NCI-H2171 (cell line): ENCODE results near the gene CNTNAP1.

Experiments
- DNase-seq: peaks from one replicate; lab custom pipeline; 2025; lab: John Stamatoyannopoulos, UW

Gene CNTNAP1

GRCh38 chr17:42670789-42671657 is 11.3 kb upstream of the CNTNAP1 start:
- DNase-seq = no peak

- DNase-seq = peak; percentile 76
These were observed 10.3 kb upstream of the CNTNAP1 start for GRCh38 chr17:42672038-42672437.

GRCh38 chr17:42673266-42673884 is 9.0 kb upstream of the CNTNAP1 start:
- DNase-seq = no peak

GRCh38 chr17:42673885-42674754 is 8.2 kb upstream of the CNTNAP1 start:
- no peak for DNase-seq

GRCh38 chr17:42674755-42675347 is 7.5 kb upstream of the CNTNAP1 start:
- peak; percentile 27 for DNase-seq

GRCh38 chr17:42675348-42675964 is 6.9 kb upstream of the CNTNAP1 start:
- no peak for DNase-seq

DNA sequence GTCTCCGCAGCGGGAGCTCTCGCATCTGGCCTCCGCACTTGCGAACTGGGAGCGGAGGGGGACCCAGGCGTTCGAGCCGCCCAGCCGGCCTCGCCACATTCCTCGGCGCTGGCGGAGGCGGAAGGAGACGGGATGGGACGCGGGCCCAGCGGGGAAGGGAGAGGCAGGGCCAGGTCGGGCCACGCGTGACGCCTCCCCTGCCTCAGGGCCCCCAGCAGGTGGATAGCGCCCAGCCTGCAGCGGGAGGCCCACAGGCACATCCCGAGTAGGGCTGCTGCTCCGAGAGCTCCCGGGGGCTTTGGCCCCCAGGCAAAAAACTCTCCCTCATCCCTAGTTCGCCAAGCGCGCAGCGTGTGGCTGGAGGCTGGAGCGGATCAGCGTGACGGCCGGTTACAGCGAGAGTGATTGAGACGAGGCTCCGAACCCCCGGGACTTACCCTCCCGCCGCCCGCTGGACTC is 6.3 kb upstream of the CNTNAP1 start:
- no peak for DNase-seq

DNA sequence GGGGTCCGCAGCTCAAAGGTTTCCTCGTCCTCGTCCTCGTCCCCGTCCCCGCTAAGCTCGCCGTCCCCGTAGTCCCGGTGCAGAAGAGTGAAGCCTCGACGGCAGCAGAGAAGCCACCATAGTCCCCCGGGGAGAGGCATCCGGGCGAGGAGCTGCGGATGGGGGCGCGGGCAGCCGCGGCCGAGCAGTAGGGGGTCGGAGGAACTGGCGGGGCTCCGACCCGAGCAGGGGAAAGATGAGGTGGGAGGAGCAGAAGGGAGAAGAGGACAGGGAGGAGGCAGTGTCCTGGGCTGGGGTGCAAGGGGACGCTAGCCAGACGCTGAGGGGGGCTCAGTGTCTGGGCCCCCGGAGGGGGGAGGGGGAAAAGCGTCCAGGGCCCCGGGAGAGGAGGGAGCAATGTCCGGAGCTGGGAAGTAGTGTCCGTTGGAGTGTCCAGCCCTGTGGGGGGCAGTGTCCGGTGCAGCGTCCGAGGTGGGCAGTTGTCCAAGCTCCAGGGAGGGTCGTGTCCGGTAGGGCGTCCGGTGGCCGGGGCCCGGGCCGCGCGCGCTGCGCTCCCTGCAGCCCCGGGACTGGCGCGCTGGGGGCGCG is 5.8 kb upstream of the CNTNAP1 start, which contains the start of gene PLEKHH3:
Gene PLEKHH3 (minus strand): TSS at position 571 of the 588 bp plus-strand sequence. CDS start 431 bp downstream, at position 140.
- DNase-seq = no peak

DNA sequence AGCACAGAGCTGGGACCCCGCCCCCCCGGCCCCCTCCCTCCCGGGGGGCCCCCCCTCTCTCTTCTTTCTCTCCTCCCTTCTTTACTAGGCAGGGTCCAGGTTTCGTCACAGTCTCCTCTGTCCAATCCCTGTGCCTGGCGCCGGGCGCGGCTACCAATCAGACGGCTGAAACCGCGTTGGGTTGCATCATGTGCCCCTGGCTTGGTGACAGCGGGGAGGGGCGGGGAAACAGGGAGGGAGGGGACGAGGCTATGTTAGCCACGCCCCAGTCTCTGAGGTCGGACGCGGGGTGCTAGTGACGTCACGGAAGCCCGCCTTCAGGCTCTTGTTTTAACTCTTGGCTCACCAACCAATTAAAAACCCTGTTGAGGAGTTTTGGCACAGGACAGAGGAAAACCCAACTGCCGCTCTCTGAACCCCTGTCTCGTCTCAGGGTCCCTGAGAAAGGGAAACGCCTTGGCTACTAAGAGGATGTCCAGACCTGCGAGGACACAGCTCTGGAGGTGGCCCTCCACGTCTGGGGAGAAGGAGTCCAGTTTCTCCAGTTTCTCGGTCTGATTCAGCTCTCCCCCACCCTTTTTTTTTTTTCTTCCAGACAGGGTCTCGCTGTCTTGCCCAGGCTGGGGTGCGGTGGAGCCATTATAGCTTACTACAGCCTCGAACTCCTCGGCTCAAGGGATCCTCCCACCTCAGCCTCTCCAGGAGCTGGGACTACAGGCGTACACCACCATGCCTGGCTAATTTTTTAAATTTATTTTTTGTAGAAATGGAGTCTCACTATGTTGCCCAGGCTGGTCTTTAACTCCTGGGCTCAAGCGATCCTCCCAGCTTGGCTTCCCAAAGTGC is 5.1 kb upstream of the CNTNAP1 start:
- DNase-seq = peak; percentile 99

- DNase-seq = peak; percentile 86
These were observed 4.2 kb upstream of the CNTNAP1 start for GRCh38 chr17:42677921-42678781.

- DNase-seq = peak; percentile 73
These were observed 3.3 kb upstream of the CNTNAP1 start for GRCh38 chr17:42678951-42679491.

DNA sequence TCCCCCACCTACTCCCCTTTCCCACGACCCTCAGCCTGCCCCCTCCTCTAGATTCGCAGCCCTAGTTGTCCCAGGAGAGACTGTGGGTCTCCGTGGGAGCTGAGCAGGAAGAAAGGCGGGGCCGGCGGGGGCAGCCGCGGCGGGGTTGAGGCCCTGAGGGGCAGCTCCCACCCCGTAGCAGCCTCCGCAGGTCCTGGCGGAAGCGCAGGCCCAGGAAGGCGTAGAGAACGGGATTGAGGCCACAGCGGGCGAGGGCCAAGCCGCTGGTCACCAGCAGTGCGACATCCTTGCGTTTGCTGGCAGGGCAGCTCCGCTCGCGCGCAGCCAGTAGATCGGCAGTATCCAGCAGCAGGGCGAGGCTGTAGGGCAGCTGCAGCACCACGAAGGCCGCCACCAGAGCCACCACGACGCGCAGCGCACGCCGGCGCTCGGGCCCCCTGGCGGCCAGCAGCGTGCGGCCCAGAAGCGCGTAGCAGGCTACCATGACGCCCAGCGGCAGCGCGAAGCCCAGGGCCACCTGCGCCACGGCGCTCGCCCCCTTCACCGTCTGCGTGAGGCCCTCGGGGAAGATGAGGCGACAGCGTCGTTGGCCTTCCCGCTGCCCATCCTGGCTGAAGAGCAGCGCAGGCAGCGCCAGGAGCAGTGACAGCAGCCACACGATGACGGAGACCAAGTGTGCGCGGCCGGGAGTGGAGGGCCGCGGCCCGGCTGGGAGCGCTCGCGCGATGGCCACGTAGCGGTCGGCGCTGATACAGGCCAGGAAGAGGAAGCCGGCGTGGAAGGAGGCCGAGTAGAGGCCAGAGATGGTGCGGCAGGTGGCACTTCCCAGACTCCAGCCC is 2.6 kb upstream of the CNTNAP1 start:
- peak; percentile 73 for DNase-seq

DNA sequence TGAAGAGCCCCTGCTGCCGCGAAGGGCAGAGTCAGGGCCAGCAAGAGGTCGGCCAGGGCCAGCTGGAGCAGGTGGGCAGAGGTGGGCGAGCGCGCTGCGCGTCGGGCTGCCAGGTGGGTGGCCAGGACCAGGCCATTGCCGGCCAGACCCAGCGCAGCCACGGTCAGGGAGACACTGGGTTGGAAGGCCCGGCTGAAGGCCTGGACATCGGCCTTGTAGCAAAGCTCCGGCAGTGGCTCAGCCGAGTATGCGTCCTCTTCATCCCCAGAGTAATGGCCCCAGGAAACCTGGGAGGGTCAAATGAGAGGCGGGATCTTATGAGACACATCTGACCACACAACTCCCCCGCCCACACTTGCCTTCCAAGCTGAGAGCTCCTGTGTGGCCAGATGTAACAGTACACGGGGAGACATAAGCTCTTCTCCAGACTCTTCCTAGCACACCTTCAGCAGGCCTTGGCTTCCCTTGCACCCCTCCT is 2.0 kb upstream of the CNTNAP1 start:
- no peak for DNase-seq

DNA sequence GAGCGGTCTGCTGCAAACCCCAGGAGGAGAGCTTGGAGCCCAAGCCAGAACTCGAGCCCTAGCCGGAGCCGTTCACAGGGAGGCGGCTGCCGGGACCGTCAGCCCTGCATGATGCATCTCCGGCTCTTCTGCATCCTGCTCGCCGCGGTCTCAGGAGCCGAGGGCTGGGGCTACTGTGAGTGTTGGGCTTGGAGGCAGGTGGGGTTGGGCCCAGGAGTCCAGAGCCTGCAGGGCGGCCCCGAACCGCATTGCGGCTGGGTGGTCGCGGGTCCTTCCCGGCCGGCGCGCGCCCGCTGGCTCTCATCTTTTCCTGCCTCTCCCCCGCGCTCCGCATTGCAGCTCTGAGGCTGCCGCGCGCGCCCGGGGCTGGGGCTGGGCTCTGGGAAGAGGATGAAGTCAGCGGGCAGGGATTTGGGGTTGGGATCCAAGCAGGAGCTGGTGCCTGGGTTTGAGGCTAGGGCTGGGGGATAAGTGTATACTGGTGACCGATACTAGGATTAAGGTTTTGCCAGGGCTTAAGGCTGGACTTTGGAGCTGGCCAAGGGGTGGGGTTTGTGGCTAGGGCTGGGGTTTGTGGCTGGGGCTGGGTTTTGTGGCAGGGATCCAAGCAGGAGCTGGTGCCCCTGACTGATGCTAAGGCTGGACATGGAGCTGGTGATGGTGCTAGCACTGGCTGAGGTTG is 532 bp downstream of the CNTNAP1 start:
- DNase-seq = peak; percentile 17

DNA sequence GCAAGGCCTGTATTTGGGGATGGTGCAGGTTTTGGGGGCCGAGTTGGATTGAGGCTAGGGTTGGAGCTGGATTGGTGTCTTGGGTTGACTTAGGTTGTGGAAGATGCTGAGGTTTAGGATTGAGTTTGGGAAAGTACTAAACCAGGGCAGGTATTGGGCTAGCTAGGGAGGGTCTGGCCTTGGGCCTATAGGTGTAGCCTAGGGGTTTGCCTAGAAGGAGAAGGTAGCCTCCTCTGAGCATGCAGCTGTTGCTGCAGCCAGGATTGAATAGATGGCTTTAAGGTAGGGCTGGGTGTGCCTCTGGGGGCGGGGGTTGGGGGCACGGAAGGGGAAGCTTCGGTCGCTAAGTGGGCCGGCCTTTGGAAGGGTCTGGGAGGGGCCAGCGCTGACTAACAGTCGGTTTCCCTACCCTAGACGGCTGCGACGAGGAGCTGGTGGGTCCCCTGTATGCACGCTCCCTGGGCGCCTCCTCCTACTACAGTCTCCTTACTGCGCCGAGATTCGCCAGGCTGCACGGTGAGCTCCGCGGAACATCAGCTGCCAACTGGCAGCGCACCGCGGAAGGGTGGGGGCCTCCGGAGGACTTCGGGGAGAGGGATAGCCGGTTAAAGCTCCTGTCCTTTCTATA is 1.2 kb downstream of the CNTNAP1 start:
- no peak for DNase-seq

DNA sequence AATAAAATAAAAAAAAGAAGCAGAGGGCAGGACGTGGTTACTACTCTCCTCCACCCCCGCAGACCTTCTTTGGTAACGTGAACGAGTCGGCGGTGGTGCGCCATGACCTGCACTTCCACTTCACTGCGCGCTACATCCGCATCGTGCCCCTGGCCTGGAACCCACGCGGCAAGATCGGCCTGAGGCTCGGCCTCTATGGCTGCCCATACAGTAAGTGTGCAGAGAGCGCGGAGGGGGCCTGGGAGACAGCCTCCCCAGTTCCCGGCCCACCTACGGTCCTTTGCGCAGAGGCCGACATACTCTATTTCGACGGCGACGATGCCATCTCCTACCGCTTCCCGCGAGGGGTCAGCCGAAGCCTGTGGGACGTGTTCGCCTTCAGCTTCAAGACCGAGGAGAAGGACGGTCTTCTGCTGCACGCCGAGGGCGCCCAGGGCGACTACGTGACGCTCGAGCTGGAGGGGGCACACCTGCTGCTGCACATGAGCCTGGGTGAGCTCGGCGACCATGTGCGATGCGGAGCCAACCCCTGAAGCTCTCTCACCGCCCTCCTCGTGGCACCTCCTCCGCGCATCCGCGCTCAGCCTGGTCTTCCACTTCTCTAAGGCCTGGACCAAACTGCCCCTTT is 2.7 kb downstream of the CNTNAP1 start:
- DNase-seq = no peak
